Measurements from ENCODE around the gene STX5. TPM values are rescaled to one million over a fixed set of nuclear protein-coding genes. Genes with fewer than 3 reads are reported as not detected.
A peak's percentile ranks its signal among the peaks of the same experiment; 100 is the strongest.
"Not testable (repeated sequence)": the region's sequence is repeated elsewhere in the genome, so short reads cannot be mapped to it uniquely, and the experiment has no call there.

The STX5 gene
- 16.1 and 18.1 TPM in 2 replicates for total RNA-seq (2014; rRNA removed; shearing (Covaris generic))
- polyA plus RNA-seq (2015; cell fraction: cytosol; rRNA removed), result 19.4 and 21.1 TPM in 2 replicates
- 26.5 and 29.1 TPM in 2 replicates for polyA plus RNA-seq (2015; cell fraction: nucleus; rRNA removed)

DNA sequence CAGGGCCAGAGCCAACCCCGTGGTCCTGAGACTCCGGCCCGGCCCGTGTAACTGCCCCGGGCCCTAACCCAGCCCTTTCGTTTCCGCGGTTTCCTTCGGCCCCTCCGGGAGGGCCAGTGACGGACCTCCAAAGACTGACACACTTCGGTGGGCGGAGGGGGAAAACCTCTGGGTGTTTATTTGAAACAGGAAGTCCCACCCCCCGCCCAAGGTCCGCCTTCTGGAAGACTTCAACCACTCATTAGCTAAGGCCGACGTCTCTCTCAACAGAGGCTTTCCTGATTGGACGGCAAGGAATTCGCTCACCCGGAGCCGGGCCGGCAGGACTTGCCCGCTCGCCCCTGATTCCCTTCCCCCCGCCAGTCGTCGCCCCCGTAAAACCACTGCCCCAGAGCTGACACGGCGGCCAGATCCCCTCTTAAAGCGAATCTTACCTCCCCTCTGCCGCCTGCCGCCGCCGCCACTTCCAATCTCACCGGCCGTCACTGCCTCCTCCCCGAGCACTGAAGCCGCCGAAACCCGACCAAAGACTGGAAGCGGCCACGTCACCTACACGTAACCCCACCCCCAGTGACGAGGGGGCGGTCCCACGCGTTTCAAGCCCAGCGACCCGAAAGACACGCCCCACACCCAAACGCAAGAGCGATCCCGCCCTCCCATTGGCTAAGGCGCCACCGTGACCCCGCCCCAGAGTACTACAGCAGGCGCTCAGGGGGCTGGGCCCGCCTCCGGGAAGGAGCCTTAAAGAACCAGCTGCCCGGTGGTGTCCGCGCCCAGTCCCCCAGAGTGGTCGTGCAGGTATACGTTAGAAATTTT, at the start of gene STX5:
STX5 (minus strand) TSS at position 532 of the 816 bp plus-strand sequence. CDS start 808 bp downstream, outside the sequence.
- in situ Hi-C loops (cut with HindIII; ENCODE audit: low pct_unique_long_range_greater_than_20kb, low sequenced_read_pairs), result no loop called here

DNA sequence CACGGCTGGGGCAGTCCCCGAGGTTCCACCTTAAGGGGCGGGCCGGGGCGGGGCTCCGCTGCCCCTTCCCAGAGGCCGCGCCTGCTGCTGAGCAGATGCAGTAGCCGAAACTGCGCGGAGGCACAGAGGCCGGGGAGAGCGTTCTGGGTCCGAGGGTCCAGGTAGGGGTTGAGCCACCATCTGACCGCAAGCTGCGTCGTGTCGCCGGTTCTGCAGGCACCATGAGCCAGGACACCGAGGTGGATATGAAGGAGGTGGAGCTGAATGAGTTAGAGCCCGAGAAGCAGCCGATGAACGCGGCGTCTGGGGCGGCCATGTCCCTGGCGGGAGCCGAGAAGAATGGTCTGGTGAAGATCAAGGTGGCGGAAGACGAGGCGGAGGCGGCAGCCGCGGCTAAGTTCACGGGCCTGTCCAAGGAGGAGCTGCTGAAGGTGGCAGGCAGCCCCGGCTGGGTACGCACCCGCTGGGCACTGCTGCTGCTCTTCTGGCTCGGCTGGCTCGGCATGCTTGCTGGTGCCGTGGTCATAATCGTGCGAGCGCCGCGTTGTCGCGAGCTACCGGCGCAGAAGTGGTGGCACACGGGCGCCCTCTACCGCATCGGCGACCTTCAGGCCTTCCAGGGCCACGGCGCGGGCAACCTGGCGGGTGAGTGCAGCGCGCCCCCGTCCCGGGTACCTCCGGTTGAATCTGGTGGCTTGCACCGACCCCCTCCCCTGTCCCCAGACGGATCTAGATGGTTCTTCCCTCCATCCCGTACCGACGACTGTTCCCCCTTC, 49.1 kb upstream of the STX5 start, which contains the start of gene SLC3A2:
SLC3A2 (plus strand) TSS at position 94 of the 776 bp plus-strand sequence; CDS start at position 222, 128 bp downstream.
- peak; percentile 82 for DNase-seq (ENCODE audit: low read depth, low spot score)
- in situ Hi-C loops (cut with HindIII; ENCODE audit: low pct_unique_long_range_greater_than_20kb, low sequenced_read_pairs), result no loop called here

More for the DNA sequence above, at the start of gene STX5:
- peak; percentile 95 for DNase-seq (ENCODE audit: low read depth, low spot score)

DNA sequence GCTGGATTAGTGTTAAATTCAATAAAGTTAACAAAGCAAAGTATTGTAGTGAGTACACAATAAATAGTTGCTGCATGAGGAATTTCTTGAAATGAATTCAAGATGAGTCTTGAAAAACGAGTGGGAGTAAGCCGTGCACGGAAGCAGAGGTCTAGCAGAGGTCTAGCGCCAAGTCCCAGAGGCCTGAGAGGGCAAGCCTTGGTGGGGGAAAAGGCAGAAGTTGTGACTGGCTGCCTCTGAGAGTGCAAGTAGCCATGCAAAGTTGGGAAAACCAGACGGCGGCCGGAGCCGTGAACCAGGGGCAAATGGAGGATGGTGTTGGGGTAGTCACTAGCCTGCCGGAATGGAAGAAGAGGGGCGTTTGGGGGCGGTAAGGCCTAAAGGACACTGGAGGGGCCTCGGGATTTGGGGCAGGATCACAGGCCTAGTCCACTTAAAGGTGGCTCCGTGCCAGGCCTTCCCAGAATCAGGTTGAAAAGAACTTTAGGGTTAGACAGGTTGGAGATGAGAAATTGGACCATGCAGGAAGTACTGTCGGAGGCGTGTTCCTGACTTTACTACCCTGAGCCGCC, 48.5 kb upstream of the STX5 start:
- peak; percentile 36 for DNase-seq (ENCODE audit: low read depth, low spot score)
- in situ Hi-C loops (cut with HindIII; ENCODE audit: low pct_unique_long_range_greater_than_20kb, low sequenced_read_pairs), result no loop called here

GRCh38 chr11:62879235-62879978, 47.6 kb upstream of the STX5 start:
- DNase-seq (ENCODE audit: low read depth, low spot score), result no peak
- in situ Hi-C loops (cut with HindIII; ENCODE audit: low pct_unique_long_range_greater_than_20kb, low sequenced_read_pairs), result no loop called here

GRCh38 chr11:62876712-62877111, 44.9 kb upstream of the STX5 start:
- in situ Hi-C loops (cut with HindIII; ENCODE audit: low pct_unique_long_range_greater_than_20kb, low sequenced_read_pairs), result no loop called here
- no peak for DNase-seq (ENCODE audit: low read depth, low spot score)

DNA sequence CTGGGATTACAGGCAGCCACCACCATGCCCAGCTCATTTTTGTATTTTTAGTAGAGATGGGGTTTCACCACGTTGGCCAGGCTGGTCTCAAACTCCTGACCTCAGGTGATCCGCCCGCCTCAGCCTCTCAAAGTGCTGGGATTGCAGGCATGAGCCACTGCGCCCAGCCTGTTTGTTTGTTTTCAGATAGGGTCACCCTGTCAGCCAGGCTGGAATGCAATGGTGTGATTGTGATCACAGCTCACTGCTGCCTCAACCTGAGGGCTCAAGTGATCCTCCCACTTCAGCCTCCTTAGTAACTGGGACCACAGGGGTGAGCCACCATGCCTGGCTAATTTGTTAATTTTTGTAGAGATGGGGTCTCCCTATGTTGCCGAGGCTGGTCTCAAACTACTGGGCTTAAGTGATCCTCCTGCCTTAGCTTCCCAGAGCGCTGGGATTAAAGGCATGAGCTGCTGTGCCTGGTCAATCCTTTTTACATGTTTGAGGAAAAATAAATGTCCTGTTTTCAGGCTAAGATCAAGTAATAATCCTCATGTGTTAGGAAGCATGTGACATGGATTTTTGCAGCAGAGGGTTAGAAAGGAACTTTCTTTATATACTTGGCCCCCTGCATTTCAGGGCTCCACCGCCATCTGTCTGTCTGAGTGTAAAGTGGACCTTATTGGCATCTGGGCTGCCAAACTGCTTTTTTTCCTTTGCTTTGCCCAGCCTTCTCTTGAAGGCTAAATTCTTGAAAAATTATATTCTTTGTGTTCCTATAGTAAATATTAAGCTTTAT, 44.0 kb upstream of the STX5 start:
- in situ Hi-C loops (cut with HindIII; ENCODE audit: low pct_unique_long_range_greater_than_20kb, low sequenced_read_pairs), result no loop called here

GRCh38 chr11:62874851-62875250, 43.0 kb upstream of the STX5 start:
- in situ Hi-C loops (cut with HindIII; ENCODE audit: low pct_unique_long_range_greater_than_20kb, low sequenced_read_pairs), result no loop called here

More for the DNA sequence above, 44.0 kb upstream of the STX5 start:
- peak; percentile 61 for DNase-seq (ENCODE audit: low read depth, low spot score)

GRCh38 chr11:62865635-62866034, 33.8 kb upstream of the STX5 start:
- in situ Hi-C loops (cut with HindIII; ENCODE audit: low pct_unique_long_range_greater_than_20kb, low sequenced_read_pairs), result no loop called here
- DNase-seq (ENCODE audit: low read depth, low spot score), result no peak

More at GRCh38 chr11:62874851-62875250, 43.0 kb upstream of the STX5 start:
- DNase-seq (ENCODE audit: low read depth, low spot score), result no peak

- DNase-seq (ENCODE audit: low read depth, low spot score), result no peak
- in situ Hi-C loops (cut with HindIII; ENCODE audit: low pct_unique_long_range_greater_than_20kb, low sequenced_read_pairs), result no loop called here
These were observed 32.0 kb upstream of the STX5 start for GRCh38 chr11:62863687-62864335.

DNA sequence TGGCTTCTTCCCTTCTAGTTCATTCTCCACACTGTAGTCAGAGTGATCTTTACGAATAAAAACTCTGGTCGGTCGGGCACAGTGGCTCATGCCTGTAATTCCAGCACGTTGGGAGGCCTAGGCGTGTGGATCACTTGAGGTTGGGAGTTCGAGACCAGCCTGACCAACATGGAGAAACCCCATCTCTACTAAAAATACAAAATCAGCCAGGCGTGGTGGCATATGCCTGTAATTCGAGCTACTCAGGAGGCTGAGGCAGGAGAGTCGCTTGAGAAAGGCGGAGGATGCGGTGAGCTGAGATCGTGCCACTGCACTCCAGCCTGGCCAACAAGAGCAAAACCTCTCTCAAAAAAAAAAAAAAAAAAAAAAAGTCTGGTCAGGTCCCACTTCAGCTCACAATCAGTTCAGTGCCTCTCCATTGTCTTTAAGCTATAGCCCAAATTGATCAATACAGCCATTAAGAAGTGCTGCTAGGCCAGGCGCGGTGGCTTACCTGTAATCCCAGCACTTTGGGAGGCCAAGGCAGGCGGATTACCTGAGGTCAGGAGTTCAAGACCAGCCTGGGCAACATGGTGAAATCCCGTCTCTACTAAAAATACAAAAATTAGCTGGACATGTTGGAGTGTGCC, 29.8 kb upstream of the STX5 start:
- DNase-seq (ENCODE audit: low read depth, low spot score); in situ Hi-C loops (cut with HindIII; ENCODE audit: low pct_unique_long_range_greater_than_20kb, low sequenced_read_pairs): not testable (repeated sequence)

GRCh38 chr11:62860835-62861563, 29.1 kb upstream of the STX5 start:
- no peak for DNase-seq (ENCODE audit: low read depth, low spot score)
- in situ Hi-C loops (cut with HindIII; ENCODE audit: low pct_unique_long_range_greater_than_20kb, low sequenced_read_pairs), result no loop called here

GRCh38 chr11:62859281-62859703, 27.4 kb upstream of the STX5 start:
- in situ Hi-C loops (cut with HindIII; ENCODE audit: low pct_unique_long_range_greater_than_20kb, low sequenced_read_pairs); DNase-seq (ENCODE audit: low read depth, low spot score): not testable (repeated sequence)

- in situ Hi-C loops (cut with HindIII; ENCODE audit: low pct_unique_long_range_greater_than_20kb, low sequenced_read_pairs), result no loop called here
- no peak for DNase-seq (ENCODE audit: low read depth, low spot score)
These were observed 26.4 kb upstream of the STX5 start for GRCh38 chr11:62858201-62858600.

DNA sequence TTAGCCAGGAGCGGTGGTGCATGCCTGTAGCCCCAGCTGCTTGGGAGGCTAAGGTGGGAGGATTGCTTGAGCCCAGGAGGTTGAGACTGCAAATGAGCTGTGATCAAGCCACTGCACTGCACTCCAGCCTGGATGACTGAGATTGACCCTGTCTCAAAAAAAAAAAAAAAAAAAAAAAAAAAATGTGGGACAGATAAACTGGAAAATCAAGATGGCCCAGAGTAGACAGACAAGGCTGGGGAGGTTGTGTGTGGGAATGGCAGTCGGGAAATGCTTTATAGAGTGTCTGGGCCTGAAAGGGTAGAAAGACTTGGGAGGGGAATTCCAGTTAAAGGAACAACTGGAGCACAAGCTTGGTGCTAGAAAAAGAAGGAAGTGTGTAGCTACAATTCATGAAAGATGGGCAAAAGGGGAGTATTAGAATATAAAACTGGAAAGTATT, 25.7 kb upstream of the STX5 start:
- DNase-seq (ENCODE audit: low read depth, low spot score), result no peak
- in situ Hi-C loops (cut with HindIII; ENCODE audit: low pct_unique_long_range_greater_than_20kb, low sequenced_read_pairs), result no loop called here

- in situ Hi-C loops (cut with HindIII; ENCODE audit: low pct_unique_long_range_greater_than_20kb, low sequenced_read_pairs), result no loop called here
- DNase-seq (ENCODE audit: low read depth, low spot score), result no peak
These were observed 24.6 kb upstream of the STX5 start for GRCh38 chr11:62856333-62856895.

Measured in SK-MEL-5 (cell line).